Ishikawa (cell line): ENCODE results near the gene RIPK4.

Experiments
- CEBPB ChIP-seq: IDR thresholded peaks from 2 replicates; pipeline ENCODE4 v1.6.1; 2012
- CREB1 ChIP-seq: IDR thresholded peaks from 2 replicates; pipeline ENCODE4 v1.6.1; 2012; ENCODE audit warnings: low read depth
- EGR1 ChIP-seq: IDR thresholded peaks from 2 replicates; pipeline ENCODE4 v1.6.1; 2012
- EP300 ChIP-seq: IDR thresholded peaks from 2 replicates; pipeline ENCODE4 v1.6.1; 2012; ENCODE audit warnings: borderline replicate concordance
- FOXM1 ChIP-seq: IDR thresholded peaks from 2 replicates; pipeline ENCODE4 v1.6.1; 2012; ENCODE audit warnings: low read depth, borderline replicate concordance
- NFIC ChIP-seq: IDR thresholded peaks from 2 replicates; pipeline ENCODE4 v1.6.1; 2012
- RAD21 ChIP-seq: IDR thresholded peaks from 2 replicates; pipeline ENCODE4 v1.6.1; 2012; ENCODE audit warnings: low read depth
- TAF1 ChIP-seq: IDR thresholded peaks from 2 replicates; pipeline ENCODE4 v1.6.1; 2012; ENCODE audit warnings: low read depth, mild to moderate bottlenecking
- TEAD4 ChIP-seq: IDR thresholded peaks from 2 replicates; pipeline ENCODE4 v1.6.1; 2012
- YY1 ChIP-seq: IDR thresholded peaks from 2 replicates; pipeline ENCODE4 v1.6.1; 2012; ENCODE audit warnings: low read depth
- ZBTB7A ChIP-seq: IDR thresholded peaks from 2 replicates; pipeline ENCODE4 v1.6.1; 2012; ENCODE audit warnings: low read depth
- TF ChIP-seq, protein P1 (sequence below): IDR thresholded peaks from 2 replicates; pipeline ENCODE4 v1.6.1; 2012; ENCODE audit warnings: low read depth, mild to moderate bottlenecking
- TF ChIP-seq, protein P2 (sequence below): IDR thresholded peaks from 2 replicates; pipeline ENCODE4 v1.6.1; 2012
- TF ChIP-seq, protein P3 (sequence below): IDR thresholded peaks from 2 replicates; pipeline ENCODE4 v1.6.1; 2012

DNA sequence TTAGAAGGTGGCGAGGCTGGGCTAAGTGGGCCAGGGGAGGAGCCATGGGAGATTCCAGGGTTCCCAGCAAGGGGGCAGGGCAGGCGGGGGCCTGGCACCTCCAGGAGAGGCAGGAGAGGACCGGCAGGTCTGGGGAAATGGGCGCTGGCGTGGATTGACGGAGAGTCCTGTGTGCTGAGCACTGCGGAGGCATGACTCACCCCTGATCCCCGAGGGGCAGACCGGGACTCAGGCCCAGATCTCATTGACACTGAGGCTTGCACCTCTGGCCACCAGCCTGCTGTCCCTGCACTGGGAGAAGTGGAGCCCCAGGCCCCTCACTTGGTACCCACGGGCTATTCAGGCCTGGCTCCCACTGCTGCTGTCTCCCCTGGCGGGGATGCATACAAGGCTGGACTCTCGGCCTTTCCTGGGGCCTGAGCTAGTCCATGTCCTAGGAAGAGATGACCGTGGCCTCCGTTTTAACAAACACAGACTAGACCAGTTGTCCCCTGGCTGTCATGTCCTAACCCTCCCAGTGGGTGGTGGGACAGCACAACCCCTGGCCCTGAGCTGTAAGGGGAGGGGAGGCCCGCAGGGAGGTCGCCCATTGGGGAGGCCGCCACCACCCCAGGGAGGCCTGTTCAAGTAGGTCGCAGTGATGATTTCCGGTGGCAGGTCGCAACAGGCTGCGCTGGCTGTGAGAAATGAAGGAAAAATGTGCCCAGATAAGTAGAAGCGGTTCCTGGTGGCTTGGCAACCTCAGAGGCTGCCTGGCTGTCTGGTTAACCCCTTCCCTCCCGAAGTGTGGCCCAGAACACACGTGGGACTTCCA is 39.7 kb downstream of the RIPK4 start:
- TF ChIP-seq FOXM1 (no peak), CEBPB (no peak), TAF1 (no peak), EGR1 (no peak), CREB1 (no peak), YY1 (no peak), EP300 (peak; percentile 19; the same call in 1 of the 2 replicates), ZBTB7A (no peak; the same call in 1 of the 2 replicates), NFIC (peak; percentile 28; the same call in 1 of the 2 replicates), RAD21 (no peak), TEAD4 (peak; percentile 46)
- TF ChIP-seq, protein P1, sequence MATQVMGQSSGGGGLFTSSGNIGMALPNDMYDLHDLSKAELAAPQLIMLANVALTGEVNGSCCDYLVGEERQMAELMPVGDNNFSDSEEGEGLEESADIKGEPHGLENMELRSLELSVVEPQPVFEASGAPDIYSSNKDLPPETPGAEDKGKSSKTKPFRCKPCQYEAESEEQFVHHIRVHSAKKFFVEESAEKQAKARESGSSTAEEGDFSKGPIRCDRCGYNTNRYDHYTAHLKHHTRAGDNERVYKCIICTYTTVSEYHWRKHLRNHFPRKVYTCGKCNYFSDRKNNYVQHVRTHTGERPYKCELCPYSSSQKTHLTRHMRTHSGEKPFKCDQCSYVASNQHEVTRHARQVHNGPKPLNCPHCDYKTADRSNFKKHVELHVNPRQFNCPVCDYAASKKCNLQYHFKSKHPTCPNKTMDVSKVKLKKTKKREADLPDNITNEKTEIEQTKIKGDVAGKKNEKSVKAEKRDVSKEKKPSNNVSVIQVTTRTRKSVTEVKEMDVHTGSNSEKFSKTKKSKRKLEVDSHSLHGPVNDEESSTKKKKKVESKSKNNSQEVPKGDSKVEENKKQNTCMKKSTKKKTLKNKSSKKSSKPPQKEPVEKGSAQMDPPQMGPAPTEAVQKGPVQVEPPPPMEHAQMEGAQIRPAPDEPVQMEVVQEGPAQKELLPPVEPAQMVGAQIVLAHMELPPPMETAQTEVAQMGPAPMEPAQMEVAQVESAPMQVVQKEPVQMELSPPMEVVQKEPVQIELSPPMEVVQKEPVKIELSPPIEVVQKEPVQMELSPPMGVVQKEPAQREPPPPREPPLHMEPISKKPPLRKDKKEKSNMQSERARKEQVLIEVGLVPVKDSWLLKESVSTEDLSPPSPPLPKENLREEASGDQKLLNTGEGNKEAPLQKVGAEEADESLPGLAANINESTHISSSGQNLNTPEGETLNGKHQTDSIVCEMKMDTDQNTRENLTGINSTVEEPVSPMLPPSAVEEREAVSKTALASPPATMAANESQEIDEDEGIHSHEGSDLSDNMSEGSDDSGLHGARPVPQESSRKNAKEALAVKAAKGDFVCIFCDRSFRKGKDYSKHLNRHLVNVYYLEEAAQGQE: no peak
- TF ChIP-seq, protein P2, sequence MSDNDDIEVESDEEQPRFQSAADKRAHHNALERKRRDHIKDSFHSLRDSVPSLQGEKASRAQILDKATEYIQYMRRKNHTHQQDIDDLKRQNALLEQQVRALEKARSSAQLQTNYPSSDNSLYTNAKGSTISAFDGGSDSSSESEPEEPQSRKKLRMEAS: 0 out of 2 replicates have a peak, but pooled peaks have one; percentile 3
- TF ChIP-seq, protein P3, sequence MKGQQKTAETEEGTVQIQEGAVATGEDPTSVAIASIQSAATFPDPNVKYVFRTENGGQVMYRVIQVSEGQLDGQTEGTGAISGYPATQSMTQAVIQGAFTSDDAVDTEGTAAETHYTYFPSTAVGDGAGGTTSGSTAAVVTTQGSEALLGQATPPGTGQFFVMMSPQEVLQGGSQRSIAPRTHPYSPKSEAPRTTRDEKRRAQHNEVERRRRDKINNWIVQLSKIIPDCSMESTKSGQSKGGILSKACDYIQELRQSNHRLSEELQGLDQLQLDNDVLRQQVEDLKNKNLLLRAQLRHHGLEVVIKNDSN: no peak
